HepG2 (cell line): ENCODE results near the gene UBE2QL1. TPM values are rescaled to one million over a fixed set of nuclear protein-coding genes. Genes with fewer than 3 reads are reported as not detected.

Experiments
- ATAC-seq: fragments of 200-7000 bp; cut with Tn5 transposase; 3 replicates; pipeline ENCODE4 v1.9.1; 2020; ENCODE audit warnings: mild to moderate bottlenecking, moderate library complexity
- BruUV-seq: library from RNA; stranded (reverse); fragments of 400-500 nt; replicated peaks from 2 replicates; lab custom pipeline; 2021; lab: Mats Ljungman, UMichigan
- CTCF ChIA-PET: fragments of 300-600 bp; formaldehyde crosslinking; extraction: SDS; loops from one replicate; lab custom pipeline; 2021; ENCODE audit warnings: low total read pairs, inconsistent platforms, low intra/inter-chr PET ratio; lab: Yijun Ruan, JAX
- POLR2A ChIA-PET: fragments of 350-600 bp; sonication (Branson Sonifier 250); formaldehyde crosslinking; loops from one replicate; lab custom pipeline; 2020; ENCODE audit warnings: antibody characterized with exemption, inconsistent platforms; lab: Yijun Ruan, JAX
- DNase-seq: peaks from one replicate; pipeline ENCODE4 v3.0.0-alpha.2; 2015; ENCODE audit warnings: low spot score
- FAIRE-seq: peaks from 3 replicates; lab custom pipeline; 2011; peaks lifted over from hg19 to GRCh38; lab: Jason Lieb, UNC
- H2AFZ ChIP-seq: one replicate; pipeline ENCODE4 v1.6.1; 2011; ENCODE audit warnings: low read length, inconsistent platforms
- H3K27ac ChIP-seq: fragments of 300-600 bp; 3 replicates; pipeline ENCODE4 v1.8.0; 2011; ENCODE audit warnings: mixed run types, mild to moderate bottlenecking, mixed read lengths, low read length, inconsistent platforms; ENCODE audit not compliant: insufficient read depth; ENCODE audit errors: extremely low read length
- H3K27me3 ChIP-seq, 2 experiments: fragments of 200-600 bp in 1 of 2; 2 replicates in 1 of 2; 3 replicates in 1 of 2; pipeline versions ENCODE4 v1.6.0 to v1.8.0; 2011; ENCODE audit warnings: low read length in 2 of 2, mild to moderate bottlenecking in 2 of 2, moderate library complexity in 2 of 2, inconsistent platforms in 1 of 2; ENCODE audit not compliant: insufficient read depth in 2 of 2, control insufficient read depth in 1 of 2
- H3K36me3 ChIP-seq, 2 experiments: fragments of 200-600 bp in 1 of 2; replicated peaks in 1 of 2; 2 replicates in 1 of 2; 3 replicates in 1 of 2; pipeline versions ENCODE4 v1.5.1 to v1.8.0; 2011; ENCODE audit warnings: low read length in 2 of 2, inconsistent platforms in 1 of 2; ENCODE audit not compliant: insufficient read depth in 2 of 2, control insufficient read depth in 1 of 2
- H3K4me1 ChIP-seq: 2 replicates; pipeline ENCODE4 v1.5.1; 2012; ENCODE audit warnings: low read length, inconsistent platforms; ENCODE audit not compliant: insufficient read depth
- H3K4me2 ChIP-seq: 2 replicates; pipeline ENCODE4 v1.6.0; 2011; ENCODE audit warnings: low read depth, low read length, inconsistent platforms
- H3K4me3 ChIP-seq, 3 experiments: fragments of 200-600 bp in 1 of 3; sonication (generic), shearing (Covaris generic) in 1 of 3; replicated peaks in 1 of 3; 2 replicates each; pipeline ENCODE4 v1.5.1; 2011 to 2016; ENCODE audit warnings: low read length in 3 of 3, inconsistent platforms in 2 of 3, low read depth in 2 of 3, mild to moderate bottlenecking in 2 of 3, control low read depth in 1 of 3, mixed read lengths in 1 of 3; ENCODE audit not compliant: insufficient read depth in 1 of 3
- H3K79me2 ChIP-seq: one replicate; pipeline ENCODE4 v1.6.1; 2011; ENCODE audit warnings: low read length, inconsistent platforms; ENCODE audit not compliant: insufficient read depth
- H3K9ac ChIP-seq: 2 replicates; pipeline ENCODE4 v1.6.0; 2011; ENCODE audit warnings: mild to moderate bottlenecking, low read depth, low read length, inconsistent platforms; ENCODE audit not compliant: insufficient read depth
- H3K9me3 ChIP-seq: 2 replicates; pipeline ENCODE4 v1.5.1; 2012; ENCODE audit warnings: mild to moderate bottlenecking, low read length
- H4K20me1 ChIP-seq: 2 replicates; pipeline ENCODE4 v1.6.0; 2011; ENCODE audit warnings: inconsistent platforms, mild to moderate bottlenecking, low read length, moderate library complexity; ENCODE audit not compliant: insufficient read depth
- AHDC1 ChIP-seq: sonication (generic); formaldehyde crosslinking; IDR thresholded peaks from 2 replicates; pipeline ENCODE4 v1.5.1; 2020; ENCODE audit warnings: mild to moderate bottlenecking, missing genetic modification reagents, borderline replicate concordance
- CENPX ChIP-seq: sonication (generic); formaldehyde crosslinking; IDR thresholded peaks from 2 replicates; pipeline ENCODE4 v1.9.0; 2021; ENCODE audit warnings: mild to moderate bottlenecking, missing genetic modification reagents, moderate library complexity
- GZF1 ChIP-seq: sonication (generic); formaldehyde crosslinking; IDR thresholded peaks from 2 replicates; pipeline ENCODE4 v1.5.1; 2020; ENCODE audit warnings: mild to moderate bottlenecking, missing genetic modification reagents
- PCBP1 ChIP-seq: fragments of 200-400 bp; formaldehyde crosslinking; IDR thresholded peaks from 2 replicates; pipeline ENCODE4 v1.6.1; 2017; ENCODE audit warnings: mild to moderate bottlenecking, low read depth, low read length, borderline replicate concordance
- PHF21A ChIP-seq: sonication (generic); formaldehyde crosslinking; IDR thresholded peaks from 2 replicates; pipeline ENCODE4 v1.5.0; 2020; ENCODE audit warnings: mild to moderate bottlenecking, missing genetic modification reagents
- ZNF543 ChIP-seq: sonication (generic); formaldehyde crosslinking; IDR thresholded peaks from 2 replicates; pipeline ENCODE4 v1.4.0; 2020; ENCODE audit warnings: mild to moderate bottlenecking, missing genetic modification reagents
- WGBS: methylation state at CpG from one replicate; pipeline ENCODE4 v1.1.6; 2017; ENCODE audit warnings: low lambda C conversion rate; 5-methylcytosine and 5-hydroxymethylcytosine counted together
- in situ Hi-C: cut with HindIII; loops from 2 replicates; pipeline ENCODE4 v1.10.0; 2017; ENCODE audit warnings: low pct_unique_long_range_greater_than_20kb; ENCODE audit not compliant: extremely low pct_ligation_motif_present
- intact Hi-C: fragments of 100-400 bp; cut with micrococcal nuclease; formaldehyde crosslinking; loops from one replicate; pipeline ENCODE4 v1.10.0; 2022; ENCODE audit not compliant: unreplicated experiment
- polyA plus RNA-seq, 8 experiments: library from polyadenylated mRNA; depleted of rRNA in 3 of 8; stranded (reverse) in 7 of 8; unstranded in 1 of 8; fragments of >200 nt; fragmentation: Illumina TruSeq in 4 of 8; extraction: Trizol in 4 of 8; gene quantifications; 2 replicates each; pipeline versions ENCODE4 v1.2.1 to v1.2.3, GENCODE V29; 2011 to 2016; ENCODE audit warnings: low read depth in 4 of 8, missing spikeins in 1 of 8, mixed read lengths in 1 of 8; ENCODE audit not compliant: insufficient read depth in 1 of 8
- total RNA-seq, 5 experiments: library from RNA; depleted of rRNA; stranded (reverse); fragments of >200 nt; fragmentation: Illumina TruSeq; extraction: Trizol; gene quantifications; 2 replicates each; pipeline ENCODE4 v1.2.3, GENCODE V29; 2016; ENCODE audit warnings: low read depth in 1 of 5

Gene UBE2QL1
- total and polyA plus RNA-seq, 2 of the 13 experiments (the other 11 are each of a cell fraction or from before 2014, with no cell fraction given), result not detected

GRCh38 chr5:6508931-6509330, 60.3 kb downstream of the UBE2QL1 start (continued):
- no peak for TF ChIP-seq AHDC1 (CRISPR knock-in tag)
- TF ChIP-seq CENPX, result no peak
- no peak for TF ChIP-seq PCBP1
- no peak for TF ChIP-seq ZNF543 (CRISPR knock-in tag)
- no peak for TF ChIP-seq PHF21A (CRISPR knock-in tag)

DNA sequence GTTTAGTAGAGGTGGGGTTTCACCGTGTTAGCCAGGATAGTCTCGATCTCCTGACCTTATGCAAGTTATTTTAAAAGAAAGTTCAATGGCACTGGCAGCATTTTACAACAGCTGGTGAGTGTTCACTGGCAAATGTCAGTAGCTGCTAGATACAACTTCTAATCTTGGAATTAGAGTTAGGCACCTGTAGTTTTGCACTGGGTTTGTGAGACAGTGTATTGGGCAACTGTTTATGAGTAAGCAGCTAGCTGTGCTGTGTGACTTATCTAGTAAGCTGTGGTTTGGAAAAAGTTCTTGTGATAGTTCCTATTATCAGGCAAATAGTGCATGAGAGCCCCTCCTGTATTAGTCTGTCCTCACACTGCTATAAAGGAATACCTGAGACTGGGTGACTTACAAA, 61.5 kb downstream of the UBE2QL1 start:
- H3K27me3 ChIP-seq, result peaks cover 0 to 6% of the 10 kb centered on the region in 2 experiments; a peak in 2 of 5 replicates
- ChIA-PET POLR2A (no interaction called here), CTCF (no interaction called here)
- no peak overlapping the region for H3K9ac ChIP-seq
- intact Hi-C loops (no loop called here), in situ Hi-C loops (no loop called here)
- no peaks in the 10 kb centered on the region for H3K36me3 ChIP-seq
- FAIRE-seq, result no peak
- no peaks in the 10 kb centered on the region for H3K9me3 ChIP-seq
- no peaks in the 10 kb centered on the region for H3K79me2 ChIP-seq
- H4K20me1 ChIP-seq, result no peaks in the 10 kb centered on the region
- H3K4me2 ChIP-seq, result no peak overlapping the region
- no peak for ATAC-seq
- no peak for TF ChIP-seq GZF1 (CRISPR knock-in tag)
- 26% methylated on average over 2 of the region's 2 CpGs for WGBS
- H3K4me1 ChIP-seq, result no peaks in the 10 kb centered on the region
- no peak overlapping the region for H2AFZ ChIP-seq
- DNase-seq, result no peak
- BruUV-seq, result no TSS peak
- H3K27ac ChIP-seq, result no peak overlapping the region
- H3K4me3 ChIP-seq, result no peak overlapping the region
